Measurements from ENCODE around the gene GNAZ. TPM values are rescaled to one million over a fixed set of nuclear protein-coding genes. Genes with fewer than 3 reads are reported as not detected.

GNAZ gene
- total and polyA plus RNA-seq, 9 donors: 7.2 to 40.8 (median 15.3) TPM

DNA sequence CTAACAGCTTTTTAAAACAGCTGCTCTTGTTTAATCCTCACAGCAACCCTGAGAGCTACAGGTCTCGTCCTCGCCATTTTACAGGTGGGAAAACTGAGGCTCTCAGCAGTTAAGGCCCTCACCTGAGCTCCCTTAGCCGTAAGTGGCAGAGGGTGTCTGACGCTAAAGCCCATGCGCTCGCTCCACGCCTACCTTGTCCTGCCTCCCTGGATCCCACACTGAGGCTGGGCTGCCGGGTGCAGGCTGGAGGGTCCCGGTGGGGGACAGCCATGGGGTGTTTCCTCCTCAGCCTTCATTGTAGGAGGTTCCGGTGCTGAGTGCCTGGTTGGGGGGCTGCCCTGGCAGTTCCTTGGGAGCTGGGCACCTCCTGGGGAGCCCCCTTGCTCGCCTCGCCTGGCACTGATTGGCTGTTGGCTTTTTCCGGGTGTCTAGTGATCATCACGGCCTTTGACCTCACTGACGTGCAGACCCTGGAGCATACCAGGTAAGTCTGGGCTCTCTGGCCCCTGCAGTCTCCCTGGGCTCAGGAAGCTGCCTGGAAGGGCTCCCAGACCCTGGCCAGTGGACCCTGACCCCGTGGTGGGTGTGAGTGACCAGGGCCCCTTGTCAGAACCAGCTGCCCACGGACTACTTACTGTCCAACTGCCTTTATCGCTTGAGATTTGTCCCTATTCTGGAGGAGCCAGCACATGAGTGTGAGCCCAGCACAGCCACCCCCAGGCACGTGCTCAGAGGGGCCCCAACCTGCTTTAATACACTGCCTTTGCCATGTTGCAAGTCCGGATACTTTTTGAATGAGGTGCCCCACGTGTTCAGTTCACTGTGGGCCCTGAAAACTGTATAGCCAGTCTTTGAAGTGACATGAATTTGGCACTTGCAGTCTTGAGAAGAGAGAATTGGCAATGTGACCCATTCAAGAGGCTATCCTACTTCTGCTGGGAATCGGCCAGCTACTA lies 87.5 kb downstream of the GNAZ start:
- DNase-seq: no peak
- H3K27ac ChIP-seq: no peak overlapping the region
- H3K27me3 ChIP-seq: no peaks in the 10 kb centered on the region
- no peak overlapping the region for H3K4me3 ChIP-seq
- H3K9me3 ChIP-seq: no peaks in the 10 kb centered on the region
- no peaks in the 10 kb centered on the region for H3K36me3 ChIP-seq
- no peak for TF ChIP-seq POLR2A (IDR thresholded peaks at IDR 0.05)
- TF ChIP-seq EP300 (IDR thresholded peaks at IDR 0.05): no peak
- intact Hi-C loops (cut with DNase I): no loop called here
- no peaks in the 10 kb centered on the region for H3K4me1 ChIP-seq (ENCODE audit: insufficient read depth)
- WGBS, 3 donors: 83 to 85% (median 84%) methylated on average over 22 of the region's 22 CpGs

DNA sequence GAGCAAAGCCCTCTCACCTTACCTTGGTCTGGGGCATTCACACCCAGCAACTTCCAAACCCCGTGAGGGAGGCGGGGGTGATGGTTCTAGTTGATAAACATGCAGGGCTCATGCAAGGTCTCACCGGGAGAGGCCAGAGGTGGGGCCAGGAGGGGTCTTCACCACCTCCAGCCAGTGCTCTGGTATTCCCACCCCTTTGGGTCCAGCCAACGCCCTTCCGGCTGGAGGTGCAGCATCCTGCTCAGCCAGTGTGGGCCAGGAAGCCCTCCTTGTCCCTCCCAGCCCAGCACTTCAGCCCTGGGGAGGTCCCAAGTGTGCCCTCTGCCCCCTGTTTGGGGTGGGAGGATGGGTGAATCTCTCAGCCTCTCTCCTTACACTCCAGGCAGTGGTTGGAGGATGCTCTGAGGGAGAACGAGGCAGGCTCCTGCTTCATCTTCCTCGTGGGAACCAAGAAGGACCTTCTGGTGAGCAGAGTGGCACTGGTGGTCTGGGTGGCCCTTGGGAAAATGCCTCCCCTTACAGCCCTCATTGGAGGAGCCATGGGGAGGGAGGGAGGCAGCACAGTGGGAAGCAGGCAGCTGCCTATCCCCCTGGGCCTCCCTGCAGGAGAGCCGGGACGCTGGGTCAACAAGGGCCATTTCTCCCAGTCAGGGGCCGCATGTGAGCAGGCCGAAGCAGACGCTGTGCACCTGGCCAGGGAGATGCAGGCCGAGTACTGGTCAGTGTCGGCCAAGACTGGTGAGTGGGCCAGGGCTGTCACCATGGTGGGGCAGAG lies 88.4 kb downstream of the GNAZ start:
- DNase-seq: no peak
- H3K27me3 ChIP-seq: no peaks in the 10 kb centered on the region
- intact Hi-C loops (cut with DNase I): no loop called here
- peaks cover 3% of the 10 kb centered on the region for H3K4me1 ChIP-seq (ENCODE audit: insufficient read depth)
- H3K36me3 ChIP-seq: no peaks in the 10 kb centered on the region
- no peak overlapping the region for H3K4me3 ChIP-seq
- 80 to 85% (median 82%) methylated on average over 14 of the region's 14 CpGs for WGBS, 3 donors
- TF ChIP-seq, protein P1, sequence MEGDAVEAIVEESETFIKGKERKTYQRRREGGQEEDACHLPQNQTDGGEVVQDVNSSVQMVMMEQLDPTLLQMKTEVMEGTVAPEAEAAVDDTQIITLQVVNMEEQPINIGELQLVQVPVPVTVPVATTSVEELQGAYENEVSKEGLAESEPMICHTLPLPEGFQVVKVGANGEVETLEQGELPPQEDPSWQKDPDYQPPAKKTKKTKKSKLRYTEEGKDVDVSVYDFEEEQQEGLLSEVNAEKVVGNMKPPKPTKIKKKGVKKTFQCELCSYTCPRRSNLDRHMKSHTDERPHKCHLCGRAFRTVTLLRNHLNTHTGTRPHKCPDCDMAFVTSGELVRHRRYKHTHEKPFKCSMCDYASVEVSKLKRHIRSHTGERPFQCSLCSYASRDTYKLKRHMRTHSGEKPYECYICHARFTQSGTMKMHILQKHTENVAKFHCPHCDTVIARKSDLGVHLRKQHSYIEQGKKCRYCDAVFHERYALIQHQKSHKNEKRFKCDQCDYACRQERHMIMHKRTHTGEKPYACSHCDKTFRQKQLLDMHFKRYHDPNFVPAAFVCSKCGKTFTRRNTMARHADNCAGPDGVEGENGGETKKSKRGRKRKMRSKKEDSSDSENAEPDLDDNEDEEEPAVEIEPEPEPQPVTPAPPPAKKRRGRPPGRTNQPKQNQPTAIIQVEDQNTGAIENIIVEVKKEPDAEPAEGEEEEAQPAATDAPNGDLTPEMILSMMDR (IDR thresholded peaks at IDR 0.05): no peak
- TF ChIP-seq POLR2A (IDR thresholded peaks at IDR 0.05): no peak
- H3K27ac ChIP-seq: no peak overlapping the region
- H3K9me3 ChIP-seq: no peaks in the 10 kb centered on the region

DNA sequence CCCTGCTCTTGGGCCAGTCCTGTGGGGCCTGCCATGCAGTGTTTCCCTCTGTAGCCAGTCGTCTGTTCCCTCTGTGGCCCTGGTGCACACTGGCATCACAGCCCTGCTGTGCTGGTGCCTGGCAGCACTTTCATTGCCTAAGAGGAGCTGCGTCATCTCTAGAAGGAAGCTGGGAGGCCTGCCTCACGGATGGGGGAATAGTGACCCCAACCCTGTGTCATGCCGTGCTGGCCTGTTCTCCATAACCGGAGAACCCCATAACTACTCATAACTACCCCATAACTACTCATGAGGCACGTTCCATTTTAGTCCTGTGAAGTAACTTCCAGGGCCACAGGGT lies 88.9 kb downstream of the GNAZ start:
- intact Hi-C loops (cut with DNase I): no loop called here

DNA sequence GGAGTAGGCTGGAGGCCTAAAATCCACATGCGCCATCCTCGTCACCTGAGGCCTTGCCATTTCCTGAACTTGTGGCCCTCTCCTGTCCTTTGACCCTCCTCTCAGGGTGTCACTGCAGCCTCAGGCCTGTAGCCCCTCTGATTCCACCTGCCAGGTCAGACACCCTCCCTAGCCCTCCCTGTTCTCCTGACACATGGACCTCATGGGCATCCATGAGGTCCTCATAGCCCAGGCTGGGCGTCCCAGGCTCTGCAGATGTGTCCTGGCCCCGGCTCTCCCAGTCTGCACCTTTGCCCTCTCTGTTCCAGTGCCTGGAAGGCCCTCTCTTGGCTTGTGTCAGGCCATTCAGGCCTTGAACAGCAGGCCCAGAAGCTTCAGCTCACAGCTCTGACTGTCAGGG lies 90.7 kb downstream of the GNAZ start:
- Histone ChIP-seq H3K27ac (no peak overlapping the region), H3K4me3 (no peak overlapping the region), H3K36me3 (no peaks in the 10 kb centered on the region), H3K9me3 (no peaks in the 10 kb centered on the region), H3K27me3 (no peaks in the 10 kb centered on the region), H3K4me1 (ENCODE audit: insufficient read depth) (peaks cover 9% of the 10 kb centered on the region)
- intact Hi-C loops (cut with DNase I): no loop called here
- TF ChIP-seq EP300 (IDR thresholded peaks at IDR 0.05) (no peak), POLR2A (IDR thresholded peaks at IDR 0.05) (no peak)
- TF ChIP-seq, protein P1 (IDR thresholded peaks at IDR 0.05): no peak
- WGBS, 3 donors: 89 to 98% (median 90%) methylated on average over 4 of the region's 4 CpGs
- DNase-seq: no peak

More for the DNA sequence above, 88.9 kb downstream of the GNAZ start:
- Histone ChIP-seq H3K4me1 (ENCODE audit: insufficient read depth) (peaks cover 9% of the 10 kb centered on the region), H3K27ac (no peak overlapping the region), H3K27me3 (no peaks in the 10 kb centered on the region), H3K36me3 (no peaks in the 10 kb centered on the region), H3K9me3 (no peaks in the 10 kb centered on the region), H3K4me3 (no peak overlapping the region)
- no peak for TF ChIP-seq EP300 (IDR thresholded peaks at IDR 0.05)
- no peak for TF ChIP-seq POLR2A (IDR thresholded peaks at IDR 0.05)
- TF ChIP-seq, protein P1 (IDR thresholded peaks at IDR 0.05): no peak
- WGBS, 3 donors: 87 to 95% (median 90%) methylated on average over 6 of the region's 6 CpGs
- DNase-seq: no peak

Data from ovary (tissue), 9 donors.